Right atrium auricular region (tissue), 2 donors: ENCODE data around the gene ARIH2. TPM values are rescaled to one million over a fixed set of nuclear protein-coding genes. Genes with fewer than 3 reads are reported as not detected.
A peak's percentile ranks its signal among the peaks of the same experiment; 100 is the strongest.

Experiments
- DNase-seq: peaks from one replicate; pipeline ENCODE4 v3.0.0-alpha.2; 2019; ENCODE audit warnings: low spot score
- H3K27ac ChIP-seq, 2 donors: fragments of 200-600 bp; sonication (generic); 1 replicate in 1 of 2; 2 replicates in 1 of 2; pipeline ENCODE4 v1.5.1; 2016 to 2019
- H3K27me3 ChIP-seq, 2 donors: fragments of 200-600 bp; sonication (generic); one replicate each; pipeline versions ENCODE4 v1.5.1 to v1.6.0; 2017 to 2019
- H3K36me3 ChIP-seq: fragments of 200-600 bp; sonication (generic); one replicate; pipeline ENCODE4 v1.5.1; 2016
- H3K4me1 ChIP-seq, 2 donors: fragments of 200-600 bp; sonication (generic); one replicate each; pipeline versions ENCODE4 v1.5.1 to v1.6.0; 2017 to 2019
- H3K4me3 ChIP-seq, 2 donors: fragments of 200-600 bp; sonication (generic); 1 replicate in 1 of 2; 2 replicates in 1 of 2; pipeline ENCODE4 v1.5.1; 2017 to 2019; ENCODE audit warnings: mild to moderate bottlenecking in 1 of 2, moderate library complexity in 1 of 2
- H3K9me3 ChIP-seq, 2 donors: fragments of 200-600 bp; sonication (generic); one replicate each; pipeline ENCODE4 v1.5.1; 2019
- CTCF ChIP-seq, 2 donors: fragments of 200-600 bp; sonication (generic); IDR thresholded peaks; one replicate each; pipeline ENCODE4 v1.5.1; 2019; ENCODE audit warnings: antibody characterized with exemption in 2 of 2
- total RNA-seq, 2 donors: library from RNA; depleted of rRNA; stranded (reverse); fragments of >200 nt; gene quantifications; one replicate each; pipeline ENCODE4 v1.1.0, GENCODE V29; 2016

The ARIH2 gene
- total RNA-seq, 2 donors from 2014 or later = 135 to 140 TPM

- peak within 1 kb of the TSS; percentile 73 to 82 for H3K4me3 ChIP-seq
- TF ChIP-seq CTCF (IDR thresholded peaks at IDR 0.05) = peak in 1 of 2 donors; percentile 31
- H3K27me3 ChIP-seq = no peaks in the 10 kb centered on the region
- DNase-seq = peak; percentile 94
- peak within 1 kb of the TSS; percentile 96 to 98 for H3K27ac ChIP-seq
- peaks cover 0 to 29% of the 10 kb centered on the region in 2 donors for H3K4me1 ChIP-seq
- H3K36me3 ChIP-seq = peaks cover 67% of the 10 kb centered on the region
- H3K9me3 ChIP-seq = no peaks in the 10 kb centered on the region
These were observed 110.3 kb downstream of the ARIH2 start, which contains the start of gene IMPDH2 for GRCh38 chr3:49028673-49029562. Gene IMPDH2 (minus strand): TSS chr3:49029398. CDS start chr3:49029350, 48 bp downstream.

GRCh38 chr3:49029563-49029884 is 110.9 kb downstream of the ARIH2 start:
- peaks cover 0 to 29% of the 10 kb centered on the region in 2 donors for H3K4me1 ChIP-seq
- peaks cover 67% of the 10 kb centered on the region for H3K36me3 ChIP-seq
- no peaks in the 10 kb centered on the region for H3K9me3 ChIP-seq
- TF ChIP-seq CTCF (IDR thresholded peaks at IDR 0.05) = no peak
- DNase-seq = peak; percentile 61
- H3K4me3 ChIP-seq = peak overlapping the region; percentile 73 to 82
- H3K27ac ChIP-seq = peak overlapping the region; percentile 96 to 98
- no peaks in the 10 kb centered on the region for H3K27me3 ChIP-seq

- Histone ChIP-seq H3K4me1 (peaks cover 0 to 24% of the 10 kb centered on the region in 2 donors), H3K4me3 (no peak overlapping the region), H3K27me3 (no peaks in the 10 kb centered on the region), H3K36me3 (peaks cover 64% of the 10 kb centered on the region), H3K9me3 (no peaks in the 10 kb centered on the region), H3K27ac (peak overlapping the region in 1 of 2 donors; percentile 98)
- no peak for TF ChIP-seq CTCF (IDR thresholded peaks at IDR 0.05)
- no peak for DNase-seq
These were observed 111.7 kb downstream of the ARIH2 start for GRCh38 chr3:49030321-49030720.

- Histone ChIP-seq H3K9me3 (no peaks in the 10 kb centered on the region), H3K27me3 (no peaks in the 10 kb centered on the region), H3K36me3 (peaks cover 71% of the 10 kb centered on the region), H3K4me1 (peaks cover 0 to 13% of the 10 kb centered on the region in 2 donors), H3K4me3 (no peak overlapping the region), H3K27ac (no peak overlapping the region)
- no peak for DNase-seq
- no peak for TF ChIP-seq CTCF (IDR thresholded peaks at IDR 0.05)
These were observed 114.1 kb downstream of the ARIH2 start for GRCh38 chr3:49032646-49033304.

GRCh38 chr3:49034650-49035049 is 116.0 kb downstream of the ARIH2 start:
- H3K4me1 ChIP-seq = no peaks in the 10 kb centered on the region
- no peak overlapping the region for H3K27ac ChIP-seq
- no peaks in the 10 kb centered on the region for H3K9me3 ChIP-seq
- TF ChIP-seq CTCF (IDR thresholded peaks at IDR 0.05) = no peak
- H3K4me3 ChIP-seq = no peak overlapping the region
- peaks cover 79% of the 10 kb centered on the region for H3K36me3 ChIP-seq
- H3K27me3 ChIP-seq = no peaks in the 10 kb centered on the region
- no peak for DNase-seq
